Neural progenitor cell (in vitro differentiated cells): Measurements from ENCODE around the gene ERBIN. TPM values are rescaled to one million over a fixed set of nuclear protein-coding genes. Genes with fewer than 3 reads are reported as not detected.

Experiments used
- DNase-seq: peaks from one replicate; pipeline ENCODE4 v3.0.0-alpha.2; 2016; ENCODE audit warnings: low spot score
- H2AFZ ChIP-seq: fragments of 200-600 bp; sonication (generic); replicated peaks from 2 replicates; pipeline ENCODE4 v1.6.1; 2016; ENCODE audit warnings: antibody characterized with exemption
- H3F3A ChIP-seq: fragments of 200-600 bp; sonication (generic); 2 replicates; pipeline ENCODE4 v1.6.1; 2016; ENCODE audit warnings: antibody characterized with exemption, low read depth
- H3K27ac ChIP-seq: fragments of 200-600 bp; sonication (generic); 2 replicates; pipeline ENCODE4 v1.5.1; 2016; ENCODE audit warnings: mild to moderate bottlenecking
- H3K27me3 ChIP-seq: fragments of 200-600 bp; sonication (generic); 2 replicates; pipeline ENCODE4 v1.6.1; 2016; ENCODE audit warnings: mild to moderate bottlenecking, moderate library complexity
- H3K36me3 ChIP-seq: fragments of 200-600 bp; sonication (generic); 2 replicates; pipeline ENCODE4 v1.5.1; 2016
- H3K4me1 ChIP-seq: fragments of 200-600 bp; sonication (generic); 2 replicates; pipeline ENCODE4 v1.6.1; 2016; ENCODE audit warnings: mixed run types
- H3K4me2 ChIP-seq: fragments of 200-600 bp; sonication (generic); 2 replicates; pipeline ENCODE4 v1.6.1; 2016
- H3K4me3 ChIP-seq: fragments of 200-600 bp; sonication (generic); 2 replicates; pipeline ENCODE4 v1.5.1; 2016
- H3K79me2 ChIP-seq: fragments of 200-600 bp; sonication (generic); 2 replicates; pipeline ENCODE4 v1.6.1; 2016; ENCODE audit warnings: low read depth
- H3K9ac ChIP-seq: fragments of 200-600 bp; sonication (generic); 2 replicates; pipeline ENCODE4 v1.6.1; 2016
- H3K9me3 ChIP-seq: fragments of 200-600 bp; sonication (generic); 2 replicates; pipeline ENCODE4 v1.5.1; 2016; ENCODE audit warnings: low read depth
- H4K20me1 ChIP-seq: fragments of 200-600 bp; sonication (generic); 2 replicates; pipeline ENCODE4 v1.6.1; 2016; ENCODE audit warnings: low read depth
- H3K27ac Mint-ChIP-seq: 3 replicates; pipeline ENCODE4 v1.8.0; 2021; ENCODE audit warnings: mixed read lengths
- H3K27me3 Mint-ChIP-seq: 2 replicates; pipeline ENCODE4 v1.8.0; 2022; ENCODE audit warnings: low read depth, mild to moderate bottlenecking, inconsistent platforms, moderate library complexity, mixed read lengths; ENCODE audit not compliant: insufficient read depth
- H3K36me3 Mint-ChIP-seq: 3 replicates; pipeline ENCODE4 v1.8.0; 2021; ENCODE audit warnings: mixed read lengths
- H3K4me1 Mint-ChIP-seq: 3 replicates; pipeline ENCODE4 v1.8.0; 2021; ENCODE audit warnings: mixed read lengths
- H3K4me3 Mint-ChIP-seq: 3 replicates; pipeline ENCODE4 v1.8.0; 2021; ENCODE audit warnings: mild to moderate bottlenecking, moderate library complexity, mixed read lengths
- H3K9me3 Mint-ChIP-seq: 3 replicates; pipeline ENCODE4 v1.8.0; 2020; ENCODE audit warnings: mixed read lengths
- CTCF ChIP-seq: fragments of 200-600 bp; sonication (generic); IDR thresholded peaks from 2 replicates; pipeline ENCODE4 v1.5.1; 2017; ENCODE audit warnings: antibody characterized with exemption, mild to moderate bottlenecking
- EZH2 ChIP-seq: fragments of 200-600 bp; sonication (generic); IDR thresholded peaks from 2 replicates; pipeline ENCODE4 v1.6.1; 2017; ENCODE audit warnings: antibody characterized with exemption, mild to moderate bottlenecking, moderate library complexity
- EZH2phosphoT487 ChIP-seq: fragments of 200-600 bp; sonication (generic); IDR thresholded peaks from 2 replicates; pipeline ENCODE4 v1.6.1; 2017; ENCODE audit warnings: antibody characterized with exemption
- total RNA-seq: library from RNA; depleted of rRNA; stranded (reverse); fragments of >200 nt; gene quantifications from 2 replicates; pipeline ENCODE4 v1.2.3, GENCODE V29; 2015; ENCODE audit warnings: low replicate concordance

The ERBIN gene
- total RNA-seq, 1 donor from 2014 or later: 77.6 TPM

DNA sequence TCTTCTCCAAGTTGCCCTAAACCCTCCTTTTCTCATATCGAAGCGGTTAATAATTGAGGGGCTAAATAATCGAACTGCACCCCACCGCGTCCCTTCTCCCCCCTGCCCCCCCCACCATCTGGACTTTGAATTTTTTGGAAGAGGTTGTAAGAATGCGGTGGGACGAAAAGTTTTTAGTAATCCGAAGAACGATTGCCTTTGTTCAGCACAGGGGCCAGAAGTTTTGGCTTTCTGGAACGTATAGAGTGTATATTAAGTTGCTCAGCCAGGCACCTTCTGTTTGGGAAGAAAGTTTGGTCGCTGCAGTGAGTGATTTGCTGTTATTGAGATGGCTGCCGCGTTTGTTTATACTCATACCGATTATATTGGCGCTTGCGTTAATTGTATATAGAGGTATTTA is 518 bp downstream of the ERBIN start:
- H4K20me1 ChIP-seq: peaks cover 32% of the 10 kb centered on the region
- peaks cover 49% of the 10 kb centered on the region for H3F3A ChIP-seq
- H3K27ac ChIP-seq: peak overlapping the region; percentile 99
- peaks cover 10% of the 10 kb centered on the region for H3K27me3 ChIP-seq
- Mint-ChIP-seq H3K4me3 (peak overlapping the region; percentile 93), H3K9me3 (peaks cover 5% of the 10 kb centered on the region), H3K27me3 (peaks cover 3% of the 10 kb centered on the region), H3K4me1 (peaks cover 20% of the 10 kb centered on the region), H3K36me3 (peaks cover 14% of the 10 kb centered on the region), H3K27ac (peak overlapping the region; percentile 54)
- H3K4me1 ChIP-seq: peaks cover 35% of the 10 kb centered on the region
- peak overlapping the region; percentile 92 for H3K9ac ChIP-seq
- peak overlapping the region; percentile 92 for H3K4me2 ChIP-seq
- H3K9me3 ChIP-seq: no peaks in the 10 kb centered on the region
- TF ChIP-seq CTCF: no peak
- no peak for TF ChIP-seq EZH2phosphoT487
- TF ChIP-seq EZH2: no peak
- H2AFZ ChIP-seq: peak overlapping the region; percentile 91
- no peaks in the 10 kb centered on the region for H3K36me3 ChIP-seq
- peak; percentile 45 for DNase-seq
- peaks cover 69% of the 10 kb centered on the region for H3K79me2 ChIP-seq
- peak overlapping the region; percentile 84 for H3K4me3 ChIP-seq

DNA sequence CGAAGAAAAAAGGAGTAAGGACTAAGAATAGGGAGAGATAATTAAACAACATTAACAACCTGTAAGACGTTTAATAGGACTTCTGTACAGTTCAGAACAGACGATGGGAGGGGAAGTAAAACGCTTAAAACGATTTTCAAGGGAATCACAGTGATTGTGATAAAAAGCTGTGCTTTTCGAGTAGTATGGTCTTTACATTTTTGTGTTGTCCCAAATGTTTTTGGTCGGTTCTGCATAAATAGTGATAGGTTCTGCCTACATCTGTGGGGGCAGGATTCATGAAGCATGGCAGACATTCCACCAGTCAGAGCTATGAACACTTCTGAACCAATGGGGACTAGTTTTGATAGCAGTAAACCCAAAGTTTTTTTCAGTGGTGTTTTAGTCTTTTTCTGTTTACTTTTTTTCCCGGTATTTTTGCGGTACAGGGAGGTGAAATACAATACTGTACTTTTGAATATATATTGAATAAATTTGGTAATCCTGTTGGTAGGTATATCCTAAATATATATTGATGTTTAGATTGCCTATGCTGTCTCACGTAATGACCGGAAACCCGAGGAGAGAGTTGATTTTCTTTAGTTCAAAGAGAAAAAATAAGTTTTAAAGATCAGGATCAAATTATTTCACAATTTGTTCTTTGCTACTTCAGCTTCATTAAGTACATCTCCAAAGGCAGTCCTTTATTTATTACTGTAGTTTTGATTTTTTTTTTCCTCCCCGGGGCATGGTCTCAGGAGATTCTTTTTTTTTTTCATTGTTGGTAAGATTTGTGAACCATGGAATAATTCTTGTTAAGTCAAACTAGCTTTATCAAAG is 1.3 kb downstream of the ERBIN start:
- peaks cover 10% of the 10 kb centered on the region for H3K27me3 ChIP-seq
- Mint-ChIP-seq H3K4me1 (peaks cover 19% of the 10 kb centered on the region), H3K27me3 (peaks cover 3% of the 10 kb centered on the region), H3K27ac (peak overlapping the region; percentile 89), H3K36me3 (peaks cover 18% of the 10 kb centered on the region), H3K4me3 (peak overlapping the region; percentile 93), H3K9me3 (peaks cover 10% of the 10 kb centered on the region)
- peak overlapping the region; percentile 92 for H3K9ac ChIP-seq
- H3K36me3 ChIP-seq: no peaks in the 10 kb centered on the region
- H3F3A ChIP-seq: peaks cover 40% of the 10 kb centered on the region
- H3K4me1 ChIP-seq: peaks cover 27% of the 10 kb centered on the region
- H3K4me2 ChIP-seq: peak overlapping the region; percentile 92
- H4K20me1 ChIP-seq: peaks cover 37% of the 10 kb centered on the region
- H3K27ac ChIP-seq: peak overlapping the region; percentile 99
- H3K9me3 ChIP-seq: no peaks in the 10 kb centered on the region
- no peak overlapping the region for H2AFZ ChIP-seq
- peak; percentile 40 for DNase-seq
- peak overlapping the region; percentile 84 for H3K4me3 ChIP-seq
- TF ChIP-seq CTCF (no peak), EZH2phosphoT487 (no peak), EZH2 (no peak)
- H3K79me2 ChIP-seq: peaks cover 77% of the 10 kb centered on the region

- Histone ChIP-seq H3K4me3 (peak overlapping the region; percentile 84), H3K4me2 (peak overlapping the region; percentile 92), H2AFZ (no peak overlapping the region), H3K79me2 (peaks cover 83% of the 10 kb centered on the region), H3K4me1 (peaks cover 22% of the 10 kb centered on the region), H3K27me3 (peaks cover 4% of the 10 kb centered on the region), H4K20me1 (peaks cover 43% of the 10 kb centered on the region), H3K36me3 (no peaks in the 10 kb centered on the region), H3F3A (peaks cover 35% of the 10 kb centered on the region), H3K27ac (no peak overlapping the region), H3K9me3 (no peaks in the 10 kb centered on the region), H3K9ac (peak overlapping the region; percentile 92)
- peaks cover 3% of the 10 kb centered on the region for H3K27me3 Mint-ChIP-seq
- H3K4me1 Mint-ChIP-seq: peaks cover 19% of the 10 kb centered on the region
- H3K9me3 Mint-ChIP-seq: peaks cover 14% of the 10 kb centered on the region
- peaks cover 24% of the 10 kb centered on the region for H3K36me3 Mint-ChIP-seq
- TF ChIP-seq EZH2phosphoT487: no peak
- TF ChIP-seq CTCF: no peak
- no peak for TF ChIP-seq EZH2
- peak overlapping the region; percentile 89 for H3K27ac Mint-ChIP-seq
- DNase-seq: no peak
- peak overlapping the region; percentile 93 for H3K4me3 Mint-ChIP-seq
Observed at GRCh38 chr5:65928322-65928752, 2.0 kb downstream of the ERBIN start.
